GM12891 (cell line): ENCODE measurements around the gene SLC16A9.
"Not testable (repeated sequence)": the region's sequence is repeated elsewhere in the genome, so short reads cannot be mapped to it uniquely, and the experiment has no call there.

Experiments
- DNase-seq: peaks from one replicate; pipeline ENCODE4 v3.0.0; 2011; ENCODE audit warnings: low spot score; ENCODE audit not compliant: insufficient read length
- FAIRE-seq: peaks from 2 replicates; lab custom pipeline; 2011; peaks lifted over from hg19 to GRCh38; lab: Jason Lieb, UNC
- PAX5 ChIP-seq: IDR thresholded peaks from 2 replicates; pipeline ENCODE4 v1.6.1; 2011; ENCODE audit warnings: low read length, moderate library complexity, mild to moderate bottlenecking; ENCODE audit not compliant: insufficient read depth, severe bottlenecking
- POLR2A ChIP-seq: IDR thresholded peaks from 2 replicates; pipeline ENCODE4 v1.6.1; 2011; ENCODE audit warnings: low read depth, low read length, control low read depth
- POLR2AphosphoS5 ChIP-seq: IDR thresholded peaks from 2 replicates; pipeline ENCODE4 v1.6.1; 2011; ENCODE audit warnings: low read depth, low read length, control low read depth
- POU2F2 ChIP-seq: IDR thresholded peaks from 2 replicates; pipeline ENCODE4 v1.6.1; 2011; ENCODE audit warnings: low read depth, mild to moderate bottlenecking, control low read depth, low read length, moderate library complexity
- SPI1 ChIP-seq: IDR thresholded peaks from 2 replicates; pipeline ENCODE4 v1.6.1; 2011; ENCODE audit warnings: low read depth, low read length, control low read depth
- TAF1 ChIP-seq: IDR thresholded peaks from 2 replicates; pipeline ENCODE4 v1.6.1; 2011; ENCODE audit warnings: low read depth, low read length, control low read depth

Gene SLC16A9

GRCh38 chr10:59651902-59652301 is 57.7 kb downstream of the SLC16A9 start:
- FAIRE-seq (no peak), DNase-seq (no peak)
- TF ChIP-seq POLR2AphosphoS5 = no peak
- TF ChIP-seq SPI1 = 0 out of 2 replicates have a peak, but pooled peaks have one; percentile 33

- DNase-seq (no peak), FAIRE-seq (no peak)
- TF ChIP-seq POU2F2 (no peak), PAX5 (no peak)
Measured at GRCh38 chr10:59649606-59650346, 59.9 kb downstream of the SLC16A9 start.

GRCh38 chr10:59648711-59649201 is 60.9 kb downstream of the SLC16A9 start:
- TF ChIP-seq SPI1 (no peak), PAX5 (no peak), POU2F2 (no peak), POLR2A (no peak), POLR2AphosphoS5 (no peak)
- FAIRE-seq (no peak), DNase-seq (no peak)

- TF ChIP-seq PAX5 = no peak
- no peak for TF ChIP-seq TAF1
- TF ChIP-seq POLR2A = no peak
- TF ChIP-seq POLR2AphosphoS5 = no peak
- TF ChIP-seq POU2F2 = no peak
- FAIRE-seq (no peak), DNase-seq (no peak)
Measured at GRCh38 chr10:59644841-59645240, 64.8 kb downstream of the SLC16A9 start.

GRCh38 chr10:59641688-59642087 is 68.0 kb downstream of the SLC16A9 start:
- DNase-seq, FAIRE-seq: not testable (repeated sequence)

GRCh38 chr10:59635502-59636290 is 74.0 kb downstream of the SLC16A9 start:
- DNase-seq (no peak), FAIRE-seq (no peak)
- TF ChIP-seq SPI1 (peak; percentile 91), POU2F2 (no peak), POLR2A (no peak), PAX5 (no peak)

- FAIRE-seq (no peak), DNase-seq (no peak)
- TF ChIP-seq POLR2AphosphoS5 (no peak), POU2F2 (no peak)
Measured at GRCh38 chr10:59634102-59634501, 75.5 kb downstream of the SLC16A9 start.

- DNase-seq (no peak), FAIRE-seq (no peak)
- TF ChIP-seq POLR2AphosphoS5 (no peak), POLR2A (no peak), TAF1 (no peak), PAX5 (no peak), SPI1 (no peak), POU2F2 (no peak)
Measured at GRCh38 chr10:59633063-59633462, 76.6 kb downstream of the SLC16A9 start.

GRCh38 chr10:59631882-59632807 is 77.5 kb downstream of the SLC16A9 start:
- DNase-seq = no peak
- no peak for FAIRE-seq
- no peak for TF ChIP-seq POLR2A
- TF ChIP-seq TAF1 = no peak
- no peak for TF ChIP-seq POLR2AphosphoS5
- no peak for TF ChIP-seq POU2F2

- FAIRE-seq (no peak), DNase-seq (no peak)
- TF ChIP-seq TAF1 (no peak), SPI1 (no peak), POU2F2 (no peak), POLR2AphosphoS5 (no peak), POLR2A (no peak), PAX5 (no peak)
Measured at GRCh38 chr10:59631237-59631636, 78.4 kb downstream of the SLC16A9 start.
